Measurements from ENCODE around the gene CEP350. TPM values are rescaled to one million over a fixed set of nuclear protein-coding genes. Genes with fewer than 3 reads are reported as not detected.

The CEP350 gene
- total RNA-seq, 3 donors from 2014 or later: 79.0 to 124 (median 95.0) TPM

DNA sequence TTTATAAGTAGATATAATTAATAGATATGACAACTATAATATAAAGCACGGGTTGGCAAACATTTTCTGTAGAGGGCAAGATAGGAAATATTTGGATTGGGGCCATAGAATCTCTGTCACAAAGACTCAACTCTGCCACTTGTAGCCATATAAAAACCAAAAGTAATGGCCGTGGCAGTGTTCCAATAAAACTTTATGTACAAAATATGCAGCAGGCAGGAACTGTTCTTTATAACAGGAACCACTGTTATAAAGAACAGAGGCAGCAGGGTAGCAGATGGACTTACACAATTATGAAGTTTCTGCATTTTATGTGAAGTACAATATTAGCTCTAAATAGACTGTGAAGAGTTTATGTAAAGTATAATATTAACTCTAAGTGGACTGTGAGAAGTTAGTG lies 183.2 kb downstream of the CEP350 start:
- Histone ChIP-seq H3K4me1 (no peaks in the 10 kb centered on the region), H3K9me3 (peaks cover 0 to 4% of the 10 kb centered on the region in 2 donors), H3K4me3 (no peak overlapping the region), H3K36me3 (no peaks in the 10 kb centered on the region), H3K27me3 (no peaks in the 10 kb centered on the region), H3K27ac (no peak overlapping the region)
- TF ChIP-seq POLR2AphosphoS5 (IDR thresholded peaks at IDR 0.05): no peak
- TF ChIP-seq, protein P1, sequence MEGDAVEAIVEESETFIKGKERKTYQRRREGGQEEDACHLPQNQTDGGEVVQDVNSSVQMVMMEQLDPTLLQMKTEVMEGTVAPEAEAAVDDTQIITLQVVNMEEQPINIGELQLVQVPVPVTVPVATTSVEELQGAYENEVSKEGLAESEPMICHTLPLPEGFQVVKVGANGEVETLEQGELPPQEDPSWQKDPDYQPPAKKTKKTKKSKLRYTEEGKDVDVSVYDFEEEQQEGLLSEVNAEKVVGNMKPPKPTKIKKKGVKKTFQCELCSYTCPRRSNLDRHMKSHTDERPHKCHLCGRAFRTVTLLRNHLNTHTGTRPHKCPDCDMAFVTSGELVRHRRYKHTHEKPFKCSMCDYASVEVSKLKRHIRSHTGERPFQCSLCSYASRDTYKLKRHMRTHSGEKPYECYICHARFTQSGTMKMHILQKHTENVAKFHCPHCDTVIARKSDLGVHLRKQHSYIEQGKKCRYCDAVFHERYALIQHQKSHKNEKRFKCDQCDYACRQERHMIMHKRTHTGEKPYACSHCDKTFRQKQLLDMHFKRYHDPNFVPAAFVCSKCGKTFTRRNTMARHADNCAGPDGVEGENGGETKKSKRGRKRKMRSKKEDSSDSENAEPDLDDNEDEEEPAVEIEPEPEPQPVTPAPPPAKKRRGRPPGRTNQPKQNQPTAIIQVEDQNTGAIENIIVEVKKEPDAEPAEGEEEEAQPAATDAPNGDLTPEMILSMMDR (IDR thresholded peaks at IDR 0.05): no peak
- TF ChIP-seq POLR2A (IDR thresholded peaks at IDR 0.05): no peak
- DNase-seq (ENCODE audit: low spot score in 2 of 2): no peak
- intact Hi-C loops (cut with DNase I; ENCODE audit: low total_unique reads): no loop called here

DNA sequence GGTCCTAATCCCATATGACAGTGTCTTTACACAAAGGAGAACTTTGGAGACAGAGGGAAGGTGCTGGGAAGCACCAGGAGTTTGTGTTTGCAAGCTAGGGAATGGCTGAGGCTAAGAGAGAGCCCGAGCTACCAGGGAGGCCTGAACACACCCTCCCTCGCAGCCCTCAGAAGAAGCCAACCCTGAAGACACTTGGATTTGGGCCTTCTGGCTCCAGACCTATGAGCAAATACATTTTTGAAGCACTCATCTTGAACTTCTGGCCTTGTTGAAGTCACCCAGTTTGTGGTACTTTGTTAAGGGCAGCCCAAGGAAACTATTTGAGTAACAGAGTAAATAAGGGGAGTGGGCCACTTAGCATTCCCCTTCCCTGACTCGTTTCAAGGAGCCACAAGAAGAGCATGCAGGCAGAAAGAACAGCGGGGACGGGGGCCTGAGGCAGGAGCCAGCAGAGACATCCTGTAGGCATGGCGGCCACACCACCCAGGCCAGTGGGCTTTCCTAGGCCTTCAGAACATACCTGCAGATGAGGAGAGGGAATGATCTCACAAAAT lies 186.8 kb downstream of the CEP350 start:
- H3K4me1 ChIP-seq: no peaks in the 10 kb centered on the region
- no peaks in the 10 kb centered on the region for H3K36me3 ChIP-seq
- no peak for TF ChIP-seq POLR2AphosphoS5 (IDR thresholded peaks at IDR 0.05)
- TF ChIP-seq, protein P1 (IDR thresholded peaks at IDR 0.05): no peak
- no peak for TF ChIP-seq POLR2A (IDR thresholded peaks at IDR 0.05)
- no peak for DNase-seq (ENCODE audit: low spot score in 2 of 2)
- H3K4me3 ChIP-seq: no peak overlapping the region
- intact Hi-C loops (cut with DNase I; ENCODE audit: low total_unique reads): no loop called here
- no peak overlapping the region for H3K27ac ChIP-seq
- no peaks in the 10 kb centered on the region for H3K27me3 ChIP-seq
- H3K9me3 ChIP-seq: peaks cover 0 to 2% of the 10 kb centered on the region in 2 donors

DNA sequence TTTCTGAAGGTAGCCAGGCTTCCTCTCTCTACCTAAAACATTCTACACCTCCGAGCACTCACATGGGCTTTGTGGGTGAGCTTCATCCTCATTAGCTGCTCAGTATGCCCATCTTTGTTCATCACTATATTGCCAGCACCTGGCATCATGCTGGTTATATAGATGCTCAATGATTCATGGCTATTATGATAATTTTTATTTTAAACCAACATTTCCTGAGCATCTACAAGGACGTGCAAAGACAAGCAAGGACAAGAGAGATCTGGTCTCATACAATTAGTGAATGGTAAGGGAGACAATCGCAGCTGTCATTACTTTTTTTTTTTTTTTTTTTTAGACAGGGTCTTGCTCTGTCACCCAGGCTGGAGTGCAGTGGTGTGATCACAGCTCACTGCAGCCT lies 188.7 kb downstream of the CEP350 start:
- Histone ChIP-seq H3K4me1 (no peaks in the 10 kb centered on the region), H3K36me3 (no peaks in the 10 kb centered on the region), H3K9me3 (no peaks in the 10 kb centered on the region), H3K4me3 (no peak overlapping the region), H3K27me3 (no peaks in the 10 kb centered on the region), H3K27ac (no peak overlapping the region)
- DNase-seq (ENCODE audit: low spot score in 2 of 2): no peak
- TF ChIP-seq POLR2A (IDR thresholded peaks at IDR 0.05): no peak
- intact Hi-C loops (cut with DNase I; ENCODE audit: low total_unique reads): no loop called here

DNA sequence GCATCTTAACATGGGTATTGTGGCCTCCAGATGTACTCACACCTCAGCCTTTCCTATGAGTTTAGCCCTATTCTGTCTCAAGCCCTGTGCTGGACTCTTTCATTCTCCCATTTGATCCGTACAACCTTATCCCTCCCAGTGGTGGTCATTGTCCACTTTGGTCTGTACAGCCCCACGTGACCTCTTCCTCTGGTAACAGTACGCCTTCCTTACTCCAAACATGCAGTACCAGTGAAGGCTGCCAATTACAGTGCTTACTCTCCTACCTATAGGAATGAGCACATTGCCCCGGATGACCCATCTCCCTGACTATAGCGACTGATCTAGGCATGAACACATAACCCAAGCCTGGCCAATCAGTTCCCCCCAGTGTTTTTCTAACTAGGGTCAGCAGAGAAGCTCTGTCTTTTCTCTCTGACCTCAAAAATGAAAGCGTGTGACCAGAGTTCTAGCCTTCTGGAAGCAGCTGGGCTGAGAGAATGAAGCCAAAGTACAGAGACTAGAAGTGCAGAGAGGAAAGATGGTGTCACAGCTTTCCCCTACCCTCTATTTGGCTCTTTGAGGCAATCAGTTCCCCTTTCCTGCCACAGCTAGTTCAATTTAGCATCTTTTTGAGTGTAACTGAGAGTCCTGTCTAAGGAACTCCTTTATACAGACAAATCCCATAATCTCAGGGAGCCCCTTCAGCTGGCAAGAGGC lies 190.2 kb downstream of the CEP350 start:
- Histone ChIP-seq H3K9me3 (no peaks in the 10 kb centered on the region), H3K27me3 (no peaks in the 10 kb centered on the region), H3K36me3 (no peaks in the 10 kb centered on the region), H3K4me1 (no peaks in the 10 kb centered on the region), H3K27ac (no peak overlapping the region), H3K4me3 (no peak overlapping the region)
- TF ChIP-seq, protein P1 (IDR thresholded peaks at IDR 0.05): no peak
- TF ChIP-seq POLR2AphosphoS5 (IDR thresholded peaks at IDR 0.05): no peak
- no peak for TF ChIP-seq POLR2A (IDR thresholded peaks at IDR 0.05)
- DNase-seq (ENCODE audit: low spot score in 2 of 2): no peak
- intact Hi-C loops (cut with DNase I; ENCODE audit: low total_unique reads): no loop called here

DNA sequence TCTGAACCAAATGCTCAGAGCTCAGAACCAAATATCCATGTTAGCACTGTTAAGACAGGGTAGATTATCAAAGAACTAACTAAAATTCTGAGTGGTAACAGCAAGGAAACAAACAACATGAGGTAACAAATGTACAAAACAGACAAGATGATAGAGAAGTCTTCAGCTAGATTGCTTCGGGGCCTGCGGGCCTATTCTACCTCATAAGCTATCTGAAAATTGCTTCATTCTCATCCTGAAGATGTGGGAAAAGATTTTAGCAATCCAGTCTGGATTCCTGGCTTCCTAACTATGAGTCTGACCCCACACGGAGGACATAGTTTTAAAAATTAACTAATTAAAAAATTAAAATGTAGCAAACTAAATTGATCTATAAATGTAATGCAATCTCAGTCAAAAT lies 190.8 kb downstream of the CEP350 start:
- TF ChIP-seq POLR2A (IDR thresholded peaks at IDR 0.05) (no peak), POLR2AphosphoS5 (IDR thresholded peaks at IDR 0.05) (no peak)
- TF ChIP-seq, protein P1 (IDR thresholded peaks at IDR 0.05): no peak
- intact Hi-C loops (cut with DNase I; ENCODE audit: low total_unique reads): no loop called here
- DNase-seq (ENCODE audit: low spot score in 2 of 2): no peak
- Histone ChIP-seq H3K9me3 (no peaks in the 10 kb centered on the region), H3K4me1 (no peaks in the 10 kb centered on the region), H3K27ac (no peak overlapping the region), H3K36me3 (no peaks in the 10 kb centered on the region), H3K27me3 (no peaks in the 10 kb centered on the region), H3K4me3 (no peak overlapping the region)

Data from breast epithelium (tissue), 4 donors.